GM18520 (cell line): Measurements from ENCODE around the gene MACC1.

ENCODE experiments used
- ATAC-seq: cut with Tn5 transposase; IDR thresholded peaks from one replicate; pipeline ENCODE4 v1.9.1; 2021; ENCODE audit not compliant: unreplicated experiment

Gene MACC1, protein sequence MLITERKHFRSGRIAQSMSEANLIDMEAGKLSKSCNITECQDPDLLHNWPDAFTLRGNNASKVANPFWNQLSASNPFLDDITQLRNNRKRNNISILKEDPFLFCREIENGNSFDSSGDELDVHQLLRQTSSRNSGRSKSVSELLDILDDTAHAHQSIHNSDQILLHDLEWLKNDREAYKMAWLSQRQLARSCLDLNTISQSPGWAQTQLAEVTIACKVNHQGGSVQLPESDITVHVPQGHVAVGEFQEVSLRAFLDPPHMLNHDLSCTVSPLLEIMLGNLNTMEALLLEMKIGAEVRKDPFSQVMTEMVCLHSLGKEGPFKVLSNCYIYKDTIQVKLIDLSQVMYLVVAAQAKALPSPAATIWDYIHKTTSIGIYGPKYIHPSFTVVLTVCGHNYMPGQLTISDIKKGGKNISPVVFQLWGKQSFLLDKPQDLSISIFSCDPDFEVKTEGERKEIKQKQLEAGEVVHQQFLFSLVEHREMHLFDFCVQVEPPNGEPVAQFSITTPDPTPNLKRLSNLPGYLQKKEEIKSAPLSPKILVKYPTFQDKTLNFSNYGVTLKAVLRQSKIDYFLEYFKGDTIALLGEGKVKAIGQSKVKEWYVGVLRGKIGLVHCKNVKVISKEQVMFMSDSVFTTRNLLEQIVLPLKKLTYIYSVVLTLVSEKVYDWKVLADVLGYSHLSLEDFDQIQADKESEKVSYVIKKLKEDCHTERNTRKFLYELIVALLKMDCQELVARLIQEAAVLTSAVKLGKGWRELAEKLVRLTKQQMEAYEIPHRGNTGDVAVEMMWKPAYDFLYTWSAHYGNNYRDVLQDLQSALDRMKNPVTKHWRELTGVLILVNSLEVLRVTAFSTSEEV

DNA sequence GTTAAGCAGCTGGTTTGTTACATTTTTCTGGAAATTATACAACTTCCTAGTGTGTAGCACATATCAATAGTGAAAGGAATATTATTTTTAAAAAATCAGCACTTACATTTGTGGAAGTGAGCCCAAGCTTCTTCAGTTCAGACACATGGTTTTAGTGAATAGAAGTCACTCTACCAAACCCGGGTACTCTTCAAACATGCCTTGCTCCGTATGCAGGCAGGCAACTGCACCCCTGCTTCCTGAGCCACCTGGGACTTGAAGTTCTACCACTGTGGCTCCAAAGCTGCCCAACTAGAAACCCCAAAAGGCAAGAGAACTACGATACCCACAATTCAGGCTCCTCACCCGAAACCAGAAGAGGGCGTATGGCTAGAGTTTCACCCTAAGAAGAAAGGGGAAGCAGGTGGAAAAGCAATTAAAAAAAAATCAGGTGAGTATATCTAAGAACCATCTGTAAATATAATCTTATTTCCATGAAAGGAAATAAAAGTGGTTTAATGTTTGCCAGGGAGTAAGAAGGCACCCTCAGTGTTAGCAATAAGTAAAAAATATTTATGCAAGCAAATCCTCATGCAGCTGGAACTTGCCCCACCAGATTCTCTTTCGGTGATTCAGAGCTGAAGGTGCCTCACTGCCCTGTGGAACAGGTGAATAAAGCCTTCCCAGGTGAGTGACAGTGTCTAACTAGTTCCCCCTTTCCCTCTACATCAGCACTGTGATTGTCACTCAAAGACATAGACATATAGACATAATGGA, at the start of gene MACC1:
Gene MACC1, minus strand, starts transcription at position 192 of the 756 bp plus-strand sequence. CDS start 55,522 bp downstream, outside the sequence.
- ATAC-seq = peak; percentile 32

- ATAC-seq = no peak
These were observed 47.4 kb upstream of the MACC1 start for GRCh38 chr7:20264623-20265022.

DNA sequence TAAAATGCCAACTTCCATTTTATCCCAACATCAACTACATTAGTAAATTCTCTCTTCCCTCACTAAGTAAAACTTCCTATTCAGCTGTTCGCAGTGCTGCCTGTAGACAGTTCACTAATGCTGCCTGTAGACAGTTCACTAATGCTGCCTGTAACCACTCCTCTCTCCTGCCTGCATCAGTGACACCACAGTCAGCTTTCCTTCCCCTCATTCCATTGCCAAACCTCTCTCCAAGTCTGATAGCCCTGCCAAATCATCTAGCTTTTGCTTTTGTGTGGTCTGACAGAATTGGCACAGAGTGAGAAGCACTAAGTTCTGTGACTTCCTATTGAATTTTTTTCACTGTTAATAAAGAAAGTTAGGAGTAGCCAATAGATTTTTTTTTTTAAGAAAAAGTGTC, 43.0 kb upstream of the MACC1 start:
- ATAC-seq = no peak

DNA sequence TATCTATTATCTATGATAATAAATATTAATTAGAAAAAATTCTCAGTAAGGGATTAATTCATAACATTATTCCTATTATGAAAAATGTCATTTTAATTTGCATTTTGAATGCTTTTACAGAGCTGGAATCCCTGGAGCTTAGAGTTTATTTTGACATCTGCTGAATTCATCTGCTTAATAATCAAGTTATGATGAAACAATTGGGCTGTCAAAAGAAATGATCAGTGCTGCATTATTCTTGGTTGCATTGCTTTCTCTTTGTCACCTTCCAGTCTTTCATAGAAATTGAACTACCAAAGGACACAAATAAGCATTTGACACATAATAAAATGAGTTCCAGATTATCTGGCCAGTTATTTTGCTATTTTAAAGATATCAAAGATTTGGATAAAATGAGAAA, 40.0 kb upstream of the MACC1 start:
- ATAC-seq = no peak

GRCh38 chr7:20249920-20250319, 32.7 kb upstream of the MACC1 start:
- ATAC-seq = no peak

- no peak for ATAC-seq
These were observed 32.2 kb upstream of the MACC1 start for GRCh38 chr7:20249376-20249775.

- no peak for ATAC-seq
These were observed 29.1 kb upstream of the MACC1 start for GRCh38 chr7:20246236-20246635.

DNA sequence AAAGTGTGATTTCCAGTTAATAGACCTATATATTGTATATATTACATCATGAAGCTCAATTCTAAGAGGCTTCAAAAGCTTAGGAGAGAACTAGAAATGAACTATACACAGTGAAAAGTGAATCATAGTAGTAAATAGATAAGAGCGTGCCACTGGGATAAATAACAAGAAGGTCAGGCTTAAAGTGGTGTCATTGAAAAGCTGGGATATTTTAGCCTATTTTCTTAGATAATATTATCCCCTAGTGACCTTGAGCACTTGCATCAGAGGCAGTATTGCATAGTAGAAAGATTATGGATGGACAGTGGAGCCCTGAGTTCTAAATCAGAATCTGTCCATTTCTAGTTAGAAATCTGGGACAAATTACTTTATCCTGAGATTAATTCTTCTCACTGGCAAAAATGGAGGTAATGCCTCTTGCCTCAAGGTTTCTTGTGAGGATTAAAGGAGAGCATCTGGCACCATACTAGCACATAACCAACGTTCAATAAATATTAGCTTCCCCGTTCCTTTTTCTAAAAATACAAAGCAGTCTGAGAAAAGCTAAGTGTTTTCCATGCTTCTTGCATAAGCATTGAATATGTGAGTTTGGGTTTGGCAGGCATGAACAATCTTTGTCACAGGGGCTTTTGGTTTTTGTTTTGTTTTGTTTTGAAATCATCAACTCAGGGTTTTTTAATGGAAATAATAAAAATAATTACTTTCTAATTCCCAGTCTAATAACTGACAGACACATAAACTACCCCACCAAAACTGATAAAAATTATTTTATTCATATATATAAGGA, 27.3 kb upstream of the MACC1 start:
- ATAC-seq = no peak

DNA sequence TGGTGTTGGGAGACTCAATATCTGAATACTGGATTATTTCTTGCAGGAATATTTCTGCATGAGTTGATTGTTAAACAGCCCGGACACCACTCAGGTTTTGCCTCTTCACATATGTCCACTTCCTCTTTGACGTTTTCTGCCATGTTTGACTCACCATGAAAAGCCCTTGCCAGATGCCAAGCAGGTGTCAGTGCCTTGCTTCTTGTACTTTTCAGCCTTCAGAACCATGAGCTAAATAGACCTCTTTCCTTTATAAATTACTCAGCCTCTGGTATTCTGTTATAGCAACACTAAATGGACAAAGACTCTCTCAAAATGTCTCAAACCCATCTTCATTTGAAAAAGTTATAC, 24.7 kb upstream of the MACC1 start:
- no peak for ATAC-seq

GRCh38 chr7:20241194-20241910, 24.2 kb upstream of the MACC1 start:
- no peak for ATAC-seq

- peak; percentile 40 for ATAC-seq
These were observed 23.1 kb upstream of the MACC1 start for GRCh38 chr7:20240080-20240926.

DNA sequence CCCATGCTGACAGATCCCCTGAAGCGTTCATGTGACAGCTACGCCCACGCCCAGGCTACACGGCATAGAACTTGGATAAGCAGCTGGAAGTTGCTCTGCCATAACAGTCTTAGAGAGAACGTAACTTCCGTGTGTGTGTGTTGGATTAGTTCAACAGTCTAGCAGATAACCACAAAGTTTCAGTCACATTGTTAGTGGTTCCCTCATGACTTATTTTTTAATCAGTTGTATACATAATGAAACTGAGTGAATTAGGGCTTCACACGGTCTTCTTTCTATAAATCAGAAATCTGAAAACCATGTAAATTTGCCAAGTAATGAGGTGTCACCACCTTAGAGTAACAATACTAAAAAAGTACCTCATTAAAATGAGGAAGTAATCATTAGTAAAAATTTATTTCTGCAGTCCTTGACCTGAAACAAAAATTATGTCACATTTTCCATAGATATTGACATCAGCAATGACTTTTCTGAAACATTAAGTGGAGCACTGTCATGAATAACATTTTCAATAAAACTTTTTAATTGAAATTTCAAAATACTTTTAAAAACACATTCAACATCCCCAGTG, 21.7 kb upstream of the MACC1 start:
- peak; percentile 78 for ATAC-seq

GRCh38 chr7:20238194-20238753, 21.1 kb upstream of the MACC1 start:
- no peak for ATAC-seq

DNA sequence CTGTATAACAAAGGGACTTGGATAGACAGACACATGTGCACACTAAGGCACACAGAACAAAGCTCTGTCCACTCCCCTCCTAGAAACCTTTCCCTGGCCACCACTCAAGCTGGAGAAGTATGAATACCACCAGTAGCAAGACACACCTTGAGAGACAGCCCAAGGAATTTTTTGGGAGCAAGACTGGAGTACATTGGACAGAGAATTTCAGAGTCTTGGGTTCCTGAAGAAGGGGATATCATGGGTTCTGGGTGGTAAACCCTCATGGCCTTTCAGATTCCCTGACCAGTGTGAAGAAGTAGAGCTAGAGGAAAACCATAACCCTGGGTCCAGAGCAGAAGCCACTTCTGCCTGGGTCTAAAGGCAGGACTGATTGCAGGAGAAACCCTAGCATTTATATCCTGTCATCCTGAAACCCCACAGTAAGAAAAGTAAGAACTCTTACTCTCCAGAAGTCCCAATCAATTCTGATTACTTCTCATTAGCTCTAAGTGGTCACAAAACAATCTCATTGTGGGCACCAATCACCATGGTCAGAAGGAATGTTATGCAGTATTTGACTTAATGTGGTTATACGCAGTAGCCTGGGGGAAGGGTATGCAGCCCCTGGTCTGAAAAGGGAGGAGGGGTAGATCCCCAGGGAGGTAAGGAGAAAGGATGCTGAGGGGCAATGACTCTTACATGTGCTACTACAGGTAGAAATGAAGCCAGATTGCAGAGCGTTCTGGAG, 20.4 kb upstream of the MACC1 start:
- no peak for ATAC-seq

- ATAC-seq = no peak
These were observed 19.6 kb upstream of the MACC1 start for GRCh38 chr7:20236790-20237189.

DNA sequence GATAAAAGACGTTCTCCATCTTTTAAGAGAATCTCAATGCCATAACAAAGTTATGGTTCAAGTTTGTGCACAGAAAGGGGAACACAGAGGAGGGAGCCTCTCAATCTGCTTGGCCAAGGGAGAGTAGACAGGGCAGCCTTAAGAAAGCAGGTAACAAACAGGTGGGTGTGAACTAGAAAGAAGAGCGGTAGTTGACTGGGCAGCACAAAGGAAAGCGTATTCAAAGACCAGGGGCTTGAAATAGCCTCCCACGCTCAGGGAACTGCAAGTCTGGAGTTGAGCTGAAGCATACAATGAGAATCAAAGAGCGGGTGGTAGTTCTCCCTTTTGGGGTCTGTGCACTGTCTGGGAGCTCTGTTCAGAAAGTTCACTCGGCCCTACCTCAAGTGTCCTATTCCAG, 18.9 kb upstream of the MACC1 start:
- no peak for ATAC-seq

GRCh38 chr7:20235288-20235687, 18.1 kb upstream of the MACC1 start:
- ATAC-seq = no peak

GRCh38 chr7:20233362-20233761, 16.2 kb upstream of the MACC1 start:
- no peak for ATAC-seq
